Right lobe of liver (tissue), 6 donors: ENCODE data around the gene CHN1. TPM values are rescaled to one million over a fixed set of nuclear protein-coding genes. Genes with fewer than 3 reads are reported as not detected.

Source experiments
- ATAC-seq, 4 donors: fragments of 200-7000 bp; cut with Tn5 transposase; one replicate each; pipeline ENCODE4 v1.9.1; 2020; ENCODE audit warnings: mild to moderate bottlenecking in 4 of 4, moderate library complexity in 4 of 4
- DNase-seq, 3 donors: peaks; one replicate each; pipeline ENCODE4 v3.0.0-alpha.2; 2020
- H3K27ac ChIP-seq, 3 donors: fragments of 200-600 bp; one replicate each; pipeline ENCODE4 v1.8.0; 2022
- H3K27me3 ChIP-seq, 2 donors: fragments of 200-600 bp; one replicate each; pipeline ENCODE4 v1.8.0; 2022
- H3K36me3 ChIP-seq, 4 donors: fragments of 200-600 bp; sonication (generic) in 1 of 4; one replicate each; pipeline versions ENCODE4 v1.5.1 to v1.8.0; 2017 to 2022; ENCODE audit warnings: control low read depth in 1 of 4
- H3K4me1 ChIP-seq, 4 donors: fragments of 200-600 bp; sonication (generic) in 1 of 4; one replicate each; pipeline versions ENCODE4 v1.5.1 to v1.8.0; 2017 to 2022; ENCODE audit warnings: control low read depth in 1 of 4
- H3K4me3 ChIP-seq, 3 donors: fragments of 200-600 bp; one replicate each; pipeline ENCODE4 v1.8.0; 2022
- H3K9me3 ChIP-seq, 4 donors: fragments of 200-600 bp; sonication (generic) in 1 of 4; one replicate each; pipeline versions ENCODE4 v1.5.1 to v1.8.0; 2017 to 2022; ENCODE audit warnings: control low read depth in 1 of 4
- CTCF ChIP-seq, 4 donors: fragments of 200-600 bp in 3 of 4; fragments of 450-650 bp in 1 of 4; IDR thresholded peaks; one replicate each; pipeline versions ENCODE4 v1.5.1 to v1.8.0; 2016 to 2022; ENCODE audit warnings: antibody characterized with exemption in 4 of 4, mild to moderate bottlenecking in 2 of 4
- POLR2A ChIP-seq: fragments of 450-650 bp; IDR thresholded peaks from one replicate; pipeline ENCODE4 v1.6.1; 2017; ENCODE audit warnings: antibody characterized with exemption, mild to moderate bottlenecking
- WGBS: methylation state at CpG from one replicate; pipeline ENCODE4 v1.1.6; 2018; ENCODE audit warnings: low coverage, low lambda C conversion rate; ENCODE audit not compliant: insufficient coverage; ENCODE audit errors: missing lambda C conversion rate; 5-methylcytosine and 5-hydroxymethylcytosine counted together
- intact Hi-C, 2 donors: fragments of 100-400 bp; cut with DNase I; formaldehyde crosslinking; loops; one replicate each; pipeline versions ENCODE4 v1.11.2 to v1.14.1; 2022
- total RNA-seq, 6 experiments: library from RNA; depleted of rRNA in 2 of 6; stranded (reverse); fragments of >200 nt in 2 of 6; fragmentation: NEBNext Ultra II Directional in 3 of 6; extraction: Animal tissue kit (Norgen Biotek cat#: 25700) in 3 of 6; gene quantifications; one replicate each; pipeline versions ENCODE4 v1.1.0 to v1.2.4, GENCODE V29; 2016 to 2023
- donor health status: DM: no; HTN: yes; CAD: no.
- donor health status: DM: no; HTN: no; CAD: no.
- donor health status: DM: no; HTN: no; CAD: no.
- donor health status: DM: no; HTN: yes; CAD: no.
- donor health status: DM: no; HTN: yes; CAD: no.

CHN1 gene
- total RNA-seq, 6 experiments from 2014 or later: 1.0 to 2.8 (median 1.4) TPM

GRCh38 chr2:174791746-174792280 lies 213.4 kb downstream of the CHN1 start:
- Histone ChIP-seq H3K4me1 (no peaks in the 10 kb centered on the region), H3K27ac (no peak overlapping the region), H3K27me3 (no peaks in the 10 kb centered on the region), H3K36me3 (no peaks in the 10 kb centered on the region), H3K9me3 (no peaks in the 10 kb centered on the region), H3K4me3 (no peak overlapping the region)
- no peak for TF ChIP-seq POLR2A
- TF ChIP-seq CTCF (IDR thresholded peaks at IDR 0.05): no peak
- 50% methylated on average over 6 of the region's 7 CpGs for WGBS
- ATAC-seq (no peak), DNase-seq (no peak)
- intact Hi-C loops: no loop called here

GRCh38 chr2:174791020-174791419 lies 214.2 kb downstream of the CHN1 start:
- ATAC-seq (no peak), DNase-seq (no peak)
- TF ChIP-seq CTCF (IDR thresholded peaks at IDR 0.05) (no peak), POLR2A (no peak)
- no peaks in the 10 kb centered on the region for H3K4me1 ChIP-seq
- WGBS: 73% methylated on average over 8 of the region's 8 CpGs
- H3K27ac ChIP-seq: no peak overlapping the region
- intact Hi-C loops: no loop called here
- H3K27me3 ChIP-seq: no peaks in the 10 kb centered on the region
- no peaks in the 10 kb centered on the region for H3K36me3 ChIP-seq
- H3K4me3 ChIP-seq: no peak overlapping the region
- no peaks in the 10 kb centered on the region for H3K9me3 ChIP-seq

- WGBS: 74% methylated on average over 5 of the region's 16 CpGs
- intact Hi-C loops: no loop called here
- Histone ChIP-seq H3K36me3 (no peaks in the 10 kb centered on the region), H3K27ac (no peak overlapping the region), H3K9me3 (no peaks in the 10 kb centered on the region), H3K27me3 (no peaks in the 10 kb centered on the region), H3K4me3 (no peak overlapping the region), H3K4me1 (no peaks in the 10 kb centered on the region)
- DNase-seq (no peak), ATAC-seq (no peak)
- TF ChIP-seq CTCF (IDR thresholded peaks at IDR 0.05) (no peak), POLR2A (no peak)
These were observed 216.2 kb downstream of the CHN1 start for GRCh38 chr2:174789001-174789400.

DNA sequence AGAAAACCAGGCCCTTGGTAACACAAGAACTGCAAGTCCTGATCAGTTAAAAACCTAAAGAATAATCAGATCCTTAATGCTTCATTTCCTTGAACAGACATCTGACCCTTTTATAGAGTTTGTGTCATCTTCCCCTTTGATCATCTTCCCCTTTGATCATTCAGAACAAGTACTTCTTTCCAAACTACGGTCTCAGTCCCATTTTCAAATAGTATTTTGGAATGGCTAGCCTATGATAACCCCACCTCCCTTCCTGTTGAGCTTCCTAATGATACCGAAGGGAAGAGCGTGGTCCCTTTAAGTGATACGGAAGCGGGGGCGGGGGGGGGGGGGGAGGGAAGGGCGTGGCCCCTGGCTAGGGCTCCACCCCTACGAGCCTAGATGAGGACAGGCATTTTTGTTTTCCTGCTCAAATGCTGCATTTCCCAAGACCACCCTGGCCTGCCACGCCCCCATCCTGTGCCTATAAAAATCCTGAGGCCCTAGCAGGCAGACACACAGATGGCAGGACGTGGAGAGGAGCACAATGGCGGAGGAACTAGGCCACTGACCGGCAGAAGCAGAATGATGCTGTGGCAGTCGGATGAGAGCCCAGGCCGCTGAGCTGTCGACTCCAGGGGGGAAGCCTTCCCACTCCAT lies 216.8 kb downstream of the CHN1 start:
- TF ChIP-seq CTCF (IDR thresholded peaks at IDR 0.05) (no peak), POLR2A (no peak)
- intact Hi-C loops: no loop called here
- DNase-seq: no peak
- Histone ChIP-seq H3K36me3 (no peaks in the 10 kb centered on the region), H3K27me3 (no peaks in the 10 kb centered on the region), H3K4me3 (no peak overlapping the region), H3K4me1 (no peaks in the 10 kb centered on the region), H3K27ac (no peak overlapping the region), H3K9me3 (no peaks in the 10 kb centered on the region)
- ATAC-seq: no peak
- WGBS: 61% methylated on average over 8 of the region's 15 CpGs
